ENCODE data around the gene MT1H.

- no peak for TF ChIP-seq CTCF (conservative IDR thresholded peaks at IDR 0.05)
- no peak for TF ChIP-seq EZH2 (IDR thresholded peaks at IDR 0.05; ENCODE audit: low read depth)
Observed at GRCh38 chr16:56672761-56673536, 3.3 kb downstream of the MT1H start.

All from PC-9 (cell line).